HepG2 (cell line): ENCODE measurements around the gene ENO3. TPM values are rescaled to one million over a fixed set of nuclear protein-coding genes. Genes with fewer than 3 reads are reported as not detected.
A peak's percentile ranks its signal among the peaks of the same experiment; 100 is the strongest.

ENCODE experiments used
- CAMTA2 ChIP-seq: sonication (generic); formaldehyde crosslinking; IDR thresholded peaks from 2 replicates; pipeline ENCODE4 v1.4.0; 2020; ENCODE audit warnings: mild to moderate bottlenecking, missing genetic modification reagents, borderline replicate concordance
- CERS6 ChIP-seq: sonication (generic); formaldehyde crosslinking; IDR thresholded peaks from 2 replicates; pipeline ENCODE4 v1.5.0; 2020; ENCODE audit warnings: missing genetic modification reagents
- DRAP1 ChIP-seq: IDR thresholded peaks from 2 replicates; pipeline ENCODE4 v1.6.1; 2016; ENCODE audit warnings: missing genetic modification reagents, missing compliant biosample characterization
- EHMT2 ChIP-seq: fragments of 200-600 bp; sonication (generic); IDR thresholded peaks from 2 replicates; pipeline ENCODE4 v1.7.0; 2017; ENCODE audit warnings: antibody characterized with exemption, low read depth, low read length, borderline replicate concordance
- FLYWCH1 ChIP-seq: sonication (generic); formaldehyde crosslinking; IDR thresholded peaks from 2 replicates; pipeline ENCODE4 v1.8.1; 2023; ENCODE audit warnings: mild to moderate bottlenecking, missing genetic modification reagents
- GATA4 ChIP-seq: sonication (generic); IDR thresholded peaks from 2 replicates; pipeline ENCODE4 v1.6.1; 2016; ENCODE audit warnings: antibody characterized with exemption, low read depth, borderline replicate concordance
- HMG20A ChIP-seq: IDR thresholded peaks from 2 replicates; pipeline ENCODE4 v1.6.1; 2016; ENCODE audit warnings: borderline replicate concordance
- KDM4B ChIP-seq: sonication (generic); formaldehyde crosslinking; IDR thresholded peaks from 2 replicates; pipeline ENCODE4 v1.4.0; 2020; ENCODE audit warnings: missing genetic modification reagents
- KLF12 ChIP-seq: sonication (generic); formaldehyde crosslinking; IDR thresholded peaks from 2 replicates; pipeline ENCODE4 v1.4.0; 2020; ENCODE audit warnings: missing genetic modification reagents, borderline replicate concordance
- MBNL3 ChIP-seq: fragments of 250-450 bp; sonication (Bioruptor Pico); conservative IDR thresholded peaks from 2 replicates; pipeline ENCODE4 v1.8.0; 2022; ENCODE audit warnings: mild to moderate bottlenecking, inconsistent platforms
- NFATC3 ChIP-seq: sonication (generic); formaldehyde crosslinking; IDR thresholded peaks from 2 replicates; pipeline ENCODE4 v1.5.1; 2020; ENCODE audit warnings: mild to moderate bottlenecking, missing genetic modification reagents
- NFKB2 ChIP-seq: sonication (generic); formaldehyde crosslinking; IDR thresholded peaks from 2 replicates; pipeline ENCODE4 v1.4.0; 2020; ENCODE audit warnings: missing genetic modification reagents, borderline replicate concordance
- NR0B2 ChIP-seq: sonication (generic); formaldehyde crosslinking; IDR thresholded peaks from 2 replicates; pipeline ENCODE4 v1.4.0; 2020; ENCODE audit warnings: mild to moderate bottlenecking, missing genetic modification reagents
- NR2F6 ChIP-seq, 2 experiments: IDR thresholded peaks; 2 replicates each; pipeline ENCODE4 v1.6.1; 2016; ENCODE audit warnings: antibody characterized with exemption in 1 of 2, mild to moderate bottlenecking in 1 of 2
- RAD51 ChIP-seq: fragments of 450-650 bp; IDR thresholded peaks from 2 replicates; pipeline ENCODE4 v1.6.1; 2016; ENCODE audit warnings: borderline replicate concordance
- RELA ChIP-seq: sonication (generic); formaldehyde crosslinking; IDR thresholded peaks from 2 replicates; pipeline ENCODE4 v1.4.0; 2020; ENCODE audit warnings: missing genetic modification reagents
- SMAD1 ChIP-seq: sonication (generic); formaldehyde crosslinking; IDR thresholded peaks from 2 replicates; pipeline ENCODE4 v1.4.0; 2020; ENCODE audit warnings: missing genetic modification reagents, low read depth, mild to moderate bottlenecking, borderline replicate concordance
- SP5 ChIP-seq: IDR thresholded peaks from 2 replicates; pipeline ENCODE4 v1.6.1; 2016; ENCODE audit warnings: low read depth, borderline replicate concordance
- TRIM24 ChIP-seq: sonication (generic); formaldehyde crosslinking; IDR thresholded peaks from 2 replicates; pipeline ENCODE4 v1.8.0; 2022; ENCODE audit warnings: mild to moderate bottlenecking, missing genetic modification reagents
- ZBTB21 ChIP-seq: sonication (generic); formaldehyde crosslinking; IDR thresholded peaks from 2 replicates; pipeline ENCODE4 v1.4.0; 2020; ENCODE audit warnings: missing genetic modification reagents
- ZFP36L2 ChIP-seq: sonication (generic); formaldehyde crosslinking; IDR thresholded peaks from 2 replicates; pipeline ENCODE4 v1.4.0; 2020; ENCODE audit warnings: missing genetic modification reagents
- ZFP62 ChIP-seq: sonication (generic); formaldehyde crosslinking; IDR thresholded peaks from 2 replicates; pipeline ENCODE4 v1.4.0; 2020; ENCODE audit warnings: missing genetic modification reagents
- ZNF160 ChIP-seq: sonication (generic); formaldehyde crosslinking; IDR thresholded peaks from 2 replicates; pipeline ENCODE4 v1.8.0; 2022; ENCODE audit warnings: mild to moderate bottlenecking, inconsistent platforms, missing genetic modification reagents
- ZNF260 ChIP-seq: sonication (generic); formaldehyde crosslinking; IDR thresholded peaks from 2 replicates; pipeline ENCODE4 v1.4.0; 2020; ENCODE audit warnings: missing genetic modification reagents, low read depth, mild to moderate bottlenecking, borderline replicate concordance
- ZNF263 ChIP-seq: sonication (generic); formaldehyde crosslinking; IDR thresholded peaks from 2 replicates; pipeline ENCODE4 v1.4.0; 2020; ENCODE audit warnings: missing genetic modification reagents
- ZNF296 ChIP-seq: sonication (generic); formaldehyde crosslinking; conservative IDR thresholded peaks from 2 replicates; pipeline ENCODE4 v1.5.0; 2020; ENCODE audit warnings: mild to moderate bottlenecking, missing genetic modification reagents
- ZNF577 ChIP-seq: sonication (generic); formaldehyde crosslinking; IDR thresholded peaks from 2 replicates; pipeline ENCODE4 v1.4.0; 2020; ENCODE audit warnings: mild to moderate bottlenecking, low read depth, missing genetic modification reagents, borderline replicate concordance
- ZNF709 ChIP-seq: sonication (generic); formaldehyde crosslinking; IDR thresholded peaks from 2 replicates; pipeline ENCODE4 v1.5.0; 2020; ENCODE audit warnings: mild to moderate bottlenecking, missing genetic modification reagents
- ZNF724P ChIP-seq: sonication (generic); formaldehyde crosslinking; IDR thresholded peaks from 2 replicates; pipeline ENCODE4 v1.8.0; 2022; ENCODE audit warnings: missing genetic modification reagents, borderline replicate concordance
- ZNF775 ChIP-seq: sonication (generic); formaldehyde crosslinking; IDR thresholded peaks from 2 replicates; pipeline ENCODE4 v1.4.0; 2020; ENCODE audit warnings: missing genetic modification reagents, mild to moderate bottlenecking, moderate library complexity, borderline replicate concordance
- ZNF841 ChIP-seq: sonication (generic); formaldehyde crosslinking; IDR thresholded peaks from 2 replicates; pipeline ENCODE4 v1.8.1; 2023; ENCODE audit warnings: missing genetic modification reagents, borderline replicate concordance
- ZSCAN12 ChIP-seq: sonication (generic); formaldehyde crosslinking; IDR thresholded peaks from 2 replicates; pipeline ENCODE4 v1.9.0; 2021; ENCODE audit warnings: mild to moderate bottlenecking, missing genetic modification reagents
- ZSCAN29 ChIP-seq: sonication (generic); formaldehyde crosslinking; conservative IDR thresholded peaks from 2 replicates; pipeline ENCODE4 v1.4.0; 2020; ENCODE audit warnings: mild to moderate bottlenecking, missing genetic modification reagents
- polyA plus RNA-seq, 8 experiments: library from polyadenylated mRNA; depleted of rRNA in 3 of 8; stranded (reverse) in 7 of 8; unstranded in 1 of 8; fragments of >200 nt; fragmentation: Illumina TruSeq in 4 of 8; extraction: Trizol in 4 of 8; gene quantifications; 2 replicates each; pipeline versions ENCODE4 v1.2.1 to v1.2.3, GENCODE V29; 2011 to 2016; ENCODE audit warnings: low read depth in 4 of 8, missing spikeins in 1 of 8, mixed read lengths in 1 of 8; ENCODE audit not compliant: insufficient read depth in 1 of 8
- total RNA-seq, 5 experiments: library from RNA; depleted of rRNA; stranded (reverse); fragments of >200 nt; fragmentation: Illumina TruSeq; extraction: Trizol; gene quantifications; 2 replicates each; pipeline ENCODE4 v1.2.3, GENCODE V29; 2016; ENCODE audit warnings: low read depth in 1 of 5

Gene ENO3
- total and polyA plus RNA-seq, 2 of the 13 experiments (the other 11 are each of a cell fraction or from before 2014, with no cell fraction given), result 59.8 to 69.8 TPM

- no peak for TF ChIP-seq GATA4
- TF ChIP-seq NR2F6 (IDR thresholded peaks at IDR 0.05), result no peak
- no peak for TF ChIP-seq NR2F6 (CRISPR knock-in tag; IDR thresholded peaks at IDR 0.05)
- TF ChIP-seq ZNF260, result no peak
- no peak for TF ChIP-seq ZNF577 (CRISPR knock-in tag)
- peak; percentile 11; the same call in 1 of the 2 replicates for TF ChIP-seq DRAP1 (CRISPR knock-in tag)
- TF ChIP-seq NFKB2 (CRISPR knock-in tag), result no peak
- no peak for TF ChIP-seq ZNF296
- no peak for TF ChIP-seq ZNF775
- TF ChIP-seq ZFP62 (CRISPR knock-in tag), result no peak
- TF ChIP-seq NR0B2 (CRISPR knock-in tag), result 0 out of 2 replicates have a peak, but pooled peaks have one; percentile 25
- TF ChIP-seq MBNL3 (CRISPR knock-in tag), result no peak
- TF ChIP-seq FLYWCH1 (CRISPR knock-in tag), result no peak
- no peak for TF ChIP-seq SP5 (CRISPR knock-in tag)
- no peak for TF ChIP-seq CAMTA2 (CRISPR knock-in tag)
- no peak for TF ChIP-seq ZSCAN12
- TF ChIP-seq RELA (CRISPR knock-in tag), result no peak
- no peak for TF ChIP-seq NFATC3
- TF ChIP-seq CERS6 (CRISPR knock-in tag), result no peak
- TF ChIP-seq SMAD1, result no peak
- TF ChIP-seq TRIM24 (CRISPR knock-in tag), result no peak
- TF ChIP-seq RAD51, result no peak
- TF ChIP-seq ZNF709 (CRISPR knock-in tag), result no peak
- TF ChIP-seq KLF12, result no peak; the same call in 1 of the 2 replicates
- no peak for TF ChIP-seq HMG20A (CRISPR knock-in tag)
- no peak for TF ChIP-seq EHMT2
- 0 out of 2 replicates have a peak, but pooled peaks have one; percentile 5 for TF ChIP-seq ZNF841 (CRISPR knock-in tag)
- TF ChIP-seq ZNF724P (CRISPR knock-in tag), result 0 out of 2 replicates have a peak, but pooled peaks have one; percentile 76
- no peak for TF ChIP-seq ZBTB21 (CRISPR knock-in tag)
- TF ChIP-seq ZFP36L2 (CRISPR knock-in tag), result no peak
- peak; percentile 67; the same call in 1 of the 2 replicates for TF ChIP-seq ZNF263
- 0 out of 2 replicates have a peak, but pooled peaks have one; percentile 8 for TF ChIP-seq ZSCAN29 (CRISPR knock-in tag)
- no peak for TF ChIP-seq KDM4B (CRISPR knock-in tag)
- no peak for TF ChIP-seq ZNF160 (CRISPR knock-in tag)
These were observed 17.6 kb downstream of the ENO3 start (continued) for GRCh38 chr17:4968486-4969046.
